Sigmoid colon (tissue), 4 donors: ENCODE data around the gene MRPS27.

ENCODE experiments used
- POLR2A ChIP-seq, 2 donors: fragments of 450-650 bp; IDR thresholded peaks; one replicate each; pipeline ENCODE4 v1.6.1; 2016; ENCODE audit warnings: antibody characterized with exemption in 2 of 2, mild to moderate bottlenecking in 2 of 2, moderate library complexity in 2 of 2
- POLR2AphosphoS5 ChIP-seq, 4 donors: sonication (generic); formaldehyde crosslinking; IDR thresholded peaks; one replicate each; pipeline ENCODE4 v1.6.1; 2017; ENCODE audit warnings: antibody characterized with exemption in 4 of 4
- TF ChIP-seq, protein P1 (sequence below), 4 experiments: fragments of 450-650 bp in 3 of 4; fragments of 200-600 bp in 1 of 4; IDR thresholded peaks; one replicate each; pipeline ENCODE4 v1.5.1; 2016 to 2019; ENCODE audit warnings: antibody characterized with exemption in 4 of 4, mild to moderate bottlenecking in 3 of 4, moderate library complexity in 2 of 4

- no peak for TF ChIP-seq POLR2A (IDR thresholded peaks at IDR 0.05)
- TF ChIP-seq, protein P1, sequence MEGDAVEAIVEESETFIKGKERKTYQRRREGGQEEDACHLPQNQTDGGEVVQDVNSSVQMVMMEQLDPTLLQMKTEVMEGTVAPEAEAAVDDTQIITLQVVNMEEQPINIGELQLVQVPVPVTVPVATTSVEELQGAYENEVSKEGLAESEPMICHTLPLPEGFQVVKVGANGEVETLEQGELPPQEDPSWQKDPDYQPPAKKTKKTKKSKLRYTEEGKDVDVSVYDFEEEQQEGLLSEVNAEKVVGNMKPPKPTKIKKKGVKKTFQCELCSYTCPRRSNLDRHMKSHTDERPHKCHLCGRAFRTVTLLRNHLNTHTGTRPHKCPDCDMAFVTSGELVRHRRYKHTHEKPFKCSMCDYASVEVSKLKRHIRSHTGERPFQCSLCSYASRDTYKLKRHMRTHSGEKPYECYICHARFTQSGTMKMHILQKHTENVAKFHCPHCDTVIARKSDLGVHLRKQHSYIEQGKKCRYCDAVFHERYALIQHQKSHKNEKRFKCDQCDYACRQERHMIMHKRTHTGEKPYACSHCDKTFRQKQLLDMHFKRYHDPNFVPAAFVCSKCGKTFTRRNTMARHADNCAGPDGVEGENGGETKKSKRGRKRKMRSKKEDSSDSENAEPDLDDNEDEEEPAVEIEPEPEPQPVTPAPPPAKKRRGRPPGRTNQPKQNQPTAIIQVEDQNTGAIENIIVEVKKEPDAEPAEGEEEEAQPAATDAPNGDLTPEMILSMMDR (IDR thresholded peaks at IDR 0.05) = no peak
- no peak for TF ChIP-seq POLR2AphosphoS5 (IDR thresholded peaks at IDR 0.05)
Observed at GRCh38 chr5:72369301-72369700, 49.3 kb upstream of the MRPS27 start.
